GM21367 (cell line): Measurements from ENCODE around the gene COL6A3.
"Not testable (repeated sequence)": the region's sequence is repeated elsewhere in the genome, so short reads cannot be mapped to it uniquely, and the experiment has no call there.

Source experiments
- ATAC-seq: cut with Tn5 transposase; IDR thresholded peaks from one replicate; pipeline ENCODE4 v1.9.1; 2021; ENCODE audit not compliant: unreplicated experiment

COL6A3 gene

GRCh38 chr2:237390235-237390634, 23.7 kb downstream of the COL6A3 start:
- no peak for ATAC-seq

GRCh38 chr2:237389831-237390230, 24.1 kb downstream of the COL6A3 start:
- no peak for ATAC-seq

GRCh38 chr2:237388036-237388435, 25.9 kb downstream of the COL6A3 start:
- no peak for ATAC-seq

GRCh38 chr2:237384672-237385020, 29.3 kb downstream of the COL6A3 start:
- no peak for ATAC-seq

- no peak for ATAC-seq
Measured at GRCh38 chr2:237383991-237384671, 29.8 kb downstream of the COL6A3 start.

GRCh38 chr2:237380768-237381167, 33.2 kb downstream of the COL6A3 start:
- ATAC-seq = no peak

GRCh38 chr2:237379636-237380035, 34.3 kb downstream of the COL6A3 start:
- no peak for ATAC-seq

GRCh38 chr2:237378650-237379049, 35.3 kb downstream of the COL6A3 start:
- ATAC-seq = no peak

- ATAC-seq = no peak
Measured at GRCh38 chr2:237374284-237375060, 39.5 kb downstream of the COL6A3 start.

- ATAC-seq = no peak
Measured at GRCh38 chr2:237371856-237372255, 42.1 kb downstream of the COL6A3 start.

- no peak for ATAC-seq
Measured at GRCh38 chr2:237365671-237366070, 48.3 kb downstream of the COL6A3 start.

GRCh38 chr2:237364655-237365054, 49.3 kb downstream of the COL6A3 start:
- no peak for ATAC-seq

- ATAC-seq = no peak
Measured at GRCh38 chr2:237361194-237362004, 52.6 kb downstream of the COL6A3 start.

GRCh38 chr2:237359894-237360780, 53.8 kb downstream of the COL6A3 start:
- no peak for ATAC-seq

- ATAC-seq = no peak
Measured at GRCh38 chr2:237359518-237359840, 54.5 kb downstream of the COL6A3 start.

- ATAC-seq = no peak
Measured at GRCh38 chr2:237358721-237359517, 55.0 kb downstream of the COL6A3 start.

GRCh38 chr2:237355701-237356100, 58.3 kb downstream of the COL6A3 start:
- no peak for ATAC-seq

GRCh38 chr2:237354892-237355291, 59.1 kb downstream of the COL6A3 start:
- no peak for ATAC-seq

GRCh38 chr2:237354172-237354571, 59.8 kb downstream of the COL6A3 start:
- ATAC-seq = not testable (repeated sequence)

GRCh38 chr2:237353215-237353614, 60.7 kb downstream of the COL6A3 start:
- no peak for ATAC-seq
